H1 (cell line): Measurements from ENCODE around the gene NUTM2E. TPM values are rescaled to one million over a fixed set of nuclear protein-coding genes. Genes with fewer than 3 reads are reported as not detected.
"Not testable (repeated sequence)": the region's sequence is repeated elsewhere in the genome, so short reads cannot be mapped to it uniquely, and the experiment has no call there.

Experiments
- CTCF ChIA-PET: fragments of 300-600 bp; sonication (Branson Sonifier 250); formaldehyde crosslinking; loops from one replicate; lab custom pipeline; 2021; ENCODE audit not compliant: partially characterized antibody; lab: Charles Lee
- POLR2A ChIA-PET: fragments of 300-600 bp; sonication (Branson Sonifier 250); formaldehyde crosslinking; loops from one replicate; lab custom pipeline; 2021; ENCODE audit warnings: inconsistent platforms; ENCODE audit not compliant: partially characterized antibody; lab: Charles Lee
- DNase-seq, 2 experiments: peaks; one replicate each; pipeline versions ENCODE4 v3.0.0 to v3.0.0-alpha.2; 2010 to 2022; ENCODE audit warnings: low spot score in 2 of 2, low read depth in 1 of 2, mixed read lengths in 1 of 2
- FAIRE-seq: peaks from 2 replicates; lab custom pipeline; 2011; peaks lifted over from hg19 to GRCh38; lab: Jason Lieb, UNC
- H2AFZ ChIP-seq: 2 replicates; pipeline ENCODE4 v1.8.1; 2012; ENCODE audit warnings: low read length, inconsistent platforms
- H2AK5ac ChIP-seq: 2 replicates; pipeline ENCODE4 v1.6.1; 2013; ENCODE audit warnings: low read depth, low read length
- H2BK120ac ChIP-seq: replicated peaks from 2 replicates; pipeline ENCODE3; 2013; ENCODE audit warnings: low read depth, low read length, inconsistent platforms
- H2BK12ac ChIP-seq: 2 replicates; pipeline ENCODE4 v1.6.1; 2013; ENCODE audit warnings: low read depth, low read length
- H2BK15ac ChIP-seq: 2 replicates; pipeline ENCODE4 v1.6.1; 2013; ENCODE audit warnings: low read length
- H2BK20ac ChIP-seq: 2 replicates; pipeline ENCODE4 v1.6.1; 2013; ENCODE audit warnings: low read length
- H2BK5ac ChIP-seq: 2 replicates; pipeline ENCODE4 v1.6.1; 2013; ENCODE audit warnings: low read depth, low read length
- H3K14ac ChIP-seq: 2 replicates; pipeline ENCODE4 v1.6.1; 2013; ENCODE audit warnings: inconsistent platforms; ENCODE audit not compliant: insufficient read length
- H3K18ac ChIP-seq: 2 replicates; pipeline ENCODE4 v1.6.1; 2013; ENCODE audit warnings: low read length; ENCODE audit errors: extremely low read depth
- H3K23ac ChIP-seq: 2 replicates; pipeline ENCODE4 v1.6.1; 2013; ENCODE audit warnings: inconsistent platforms; ENCODE audit not compliant: insufficient read length
- H3K23me2 ChIP-seq: 2 replicates; pipeline ENCODE4 v1.6.1; 2013; ENCODE audit warnings: low read depth, low read length
- H3K27ac ChIP-seq: 2 replicates; pipeline ENCODE4 v1.6.1; 2011; ENCODE audit warnings: low read depth, low read length, inconsistent platforms
- H3K27me3 ChIP-seq, 4 experiments: replicated peaks in 1 of 4; 1 replicate in 1 of 4; 2 replicates in 3 of 4; pipeline versions ENCODE4 v1.6.1 to v1.8.1; 2011 to 2013; ENCODE audit warnings: low read length in 3 of 4, mild to moderate bottlenecking in 3 of 4, inconsistent platforms in 2 of 4, mixed read lengths in 2 of 4, moderate library complexity in 1 of 4; ENCODE audit not compliant: control insufficient read depth in 3 of 4, insufficient read depth in 3 of 4; ENCODE audit errors: extremely low read depth in 1 of 4
- H3K36me3 ChIP-seq, 4 experiments: 2 replicates each; pipeline versions ENCODE4 v1.6.1 to v1.8.1; 2011 to 2013; ENCODE audit warnings: mild to moderate bottlenecking in 4 of 4, low read length in 3 of 4, moderate library complexity in 2 of 4, control low read depth in 1 of 4, inconsistent platforms in 1 of 4; ENCODE audit not compliant: insufficient read depth in 4 of 4, control insufficient read depth in 2 of 4
- H3K4ac ChIP-seq: replicated peaks from 2 replicates; pipeline ENCODE3; 2013; ENCODE audit warnings: low read length, low read depth, mixed read lengths, inconsistent platforms; ENCODE audit not compliant: insufficient read length
- H3K4me1 ChIP-seq, 4 experiments: replicated peaks in 1 of 4; 1 replicate in 1 of 4; 2 replicates in 3 of 4; pipeline versions ENCODE4 v1.6.1 to v1.8.1; 2011 to 2013; ENCODE audit warnings: low read length in 3 of 4, inconsistent platforms in 2 of 4, mixed read lengths in 1 of 4; ENCODE audit not compliant: insufficient read depth in 4 of 4, control insufficient read depth in 3 of 4
- H3K4me2 ChIP-seq, 2 experiments: 2 replicates each; pipeline versions ENCODE4 v1.6.1 to v1.8.1; 2011 to 2013; ENCODE audit warnings: low read depth in 2 of 2, low read length in 2 of 2, control low read depth in 1 of 2, inconsistent platforms in 1 of 2, mild to moderate bottlenecking in 1 of 2; ENCODE audit not compliant: insufficient read depth in 1 of 2
- H3K4me3 ChIP-seq, 4 experiments: fragments of 200-600, 300-600 bp in 1 of 4; sonication (generic), shearing (Covaris generic), sonication (Bioruptor Twin) in 1 of 4; 2 replicates each; pipeline versions ENCODE4 v1.5.1 to v1.8.1; 2011 to 2016; ENCODE audit warnings: low read length in 4 of 4, low read depth in 3 of 4, control low read depth in 2 of 4, inconsistent platforms in 2 of 4, mild to moderate bottlenecking in 2 of 4, mixed read lengths in 1 of 4, moderate library complexity in 1 of 4; ENCODE audit not compliant: insufficient read depth in 2 of 4; ENCODE audit errors: extremely low read depth in 1 of 4
- H3K56ac ChIP-seq: replicated peaks from 2 replicates; pipeline ENCODE3; 2013; ENCODE audit warnings: low read depth, mild to moderate bottlenecking, mixed read lengths, low read length, inconsistent platforms; ENCODE audit not compliant: insufficient read length
- H3K79me1 ChIP-seq: 2 replicates; pipeline ENCODE4 v1.6.1; 2013; ENCODE audit warnings: low read depth, low read length, control low read depth
- H3K79me2 ChIP-seq, 2 experiments: 2 replicates each; pipeline versions ENCODE4 v1.6.1 to v1.8.1; 2012 to 2013; ENCODE audit warnings: low read length in 2 of 2, mild to moderate bottlenecking in 2 of 2, inconsistent platforms in 1 of 2; ENCODE audit not compliant: insufficient read depth in 2 of 2, control insufficient read depth in 1 of 2
- H3K9ac ChIP-seq, 4 experiments: replicated peaks in 1 of 4; 1 replicate in 1 of 4; 2 replicates in 3 of 4; pipeline versions ENCODE4 v1.6.1 to v1.8.1; 2011 to 2013; ENCODE audit warnings: low read depth in 3 of 4, low read length in 3 of 4, control low read depth in 2 of 4, mild to moderate bottlenecking in 2 of 4, moderate library complexity in 2 of 4, inconsistent platforms in 1 of 4; ENCODE audit errors: extremely low read depth in 1 of 4
- H3K9me3 ChIP-seq, 2 experiments: 2 replicates each; pipeline versions ENCODE4 v1.6.1 to v1.8.1; 2012 to 2013; ENCODE audit warnings: mild to moderate bottlenecking in 2 of 2, moderate library complexity in 2 of 2, control low read depth in 1 of 2, inconsistent platforms in 1 of 2, low read depth in 1 of 2, low read length in 1 of 2, mixed read lengths in 1 of 2; ENCODE audit not compliant: insufficient read depth in 2 of 2
- H4K20me1 ChIP-seq, 2 experiments: replicated peaks in 1 of 2; 2 replicates each; pipeline versions ENCODE3 to v1.8.1; 2011 to 2013; ENCODE audit warnings: inconsistent platforms in 2 of 2, low read length in 2 of 2, mild to moderate bottlenecking in 1 of 2; ENCODE audit not compliant: insufficient read depth in 2 of 2, control insufficient read depth in 1 of 2
- H4K5ac ChIP-seq: 2 replicates; pipeline ENCODE4 v1.6.1; 2013; ENCODE audit warnings: low read length, low read depth, mixed read lengths, inconsistent platforms; ENCODE audit not compliant: insufficient read length
- H4K8ac ChIP-seq: 2 replicates; pipeline ENCODE4 v1.8.0; 2013; ENCODE audit warnings: mild to moderate bottlenecking, moderate library complexity, low read length, inconsistent platforms; ENCODE audit not compliant: insufficient read depth; ENCODE audit errors: extremely low read depth
- H4K91ac ChIP-seq: replicated peaks from 2 replicates; pipeline ENCODE3; 2013; ENCODE audit warnings: low read length, mixed read lengths, inconsistent platforms; ENCODE audit not compliant: insufficient read length
- WGBS, 2 experiments: shearing (Covaris generic) in 1 of 2; methylation state at CpG; one replicate each; pipeline versions ENCODE4 v1.1.6 to v1.1.7; 2013 to 2015; ENCODE audit warnings: low lambda C conversion rate in 2 of 2, mixed read lengths in 2 of 2, inconsistent platforms in 1 of 2, low coverage in 1 of 2, missing lambda C conversion rate in 1 of 2; ENCODE audit not compliant: insufficient replicate concordance in 2 of 2, insufficient coverage in 1 of 2, insufficient read length in 1 of 2; ENCODE audit errors: extremely low coverage in 1 of 2, missing lambda C conversion rate in 1 of 2; 5-methylcytosine and 5-hydroxymethylcytosine counted together
- polyA plus RNA-seq, 7 experiments: library from polyadenylated mRNA; depleted of rRNA in 3 of 7; stranded (reverse) in 5 of 7; unstranded in 2 of 7; fragments of >200 nt in 5 of 7; fragments of 200-250 nt in 2 of 7; gene quantifications; 1 replicate in 5 of 7; 2 replicates in 1 of 7; 4 replicates in 1 of 7; pipeline versions ENCODE4 v1.2.1 to v1.2.3, GENCODE V29; 2011 to 2013; ENCODE audit warnings: missing spikeins in 2 of 7, mixed read lengths in 2 of 7
- total RNA-seq: library from RNA; stranded (reverse); fragmentation: NEBNext Ultra II Directional; extraction: Animal tissue kit (Norgen Biotek cat#: 25700); gene quantifications from 2 replicates; pipeline ENCODE4 v1.2.1, GENCODE V29; 2021

NUTM2E gene
- total and polyA plus RNA-seq, 2 of the 8 experiments (the other 6 are each of a cell fraction or from before 2014, with no cell fraction given), result 0.02 to 0.28 TPM

DNA sequence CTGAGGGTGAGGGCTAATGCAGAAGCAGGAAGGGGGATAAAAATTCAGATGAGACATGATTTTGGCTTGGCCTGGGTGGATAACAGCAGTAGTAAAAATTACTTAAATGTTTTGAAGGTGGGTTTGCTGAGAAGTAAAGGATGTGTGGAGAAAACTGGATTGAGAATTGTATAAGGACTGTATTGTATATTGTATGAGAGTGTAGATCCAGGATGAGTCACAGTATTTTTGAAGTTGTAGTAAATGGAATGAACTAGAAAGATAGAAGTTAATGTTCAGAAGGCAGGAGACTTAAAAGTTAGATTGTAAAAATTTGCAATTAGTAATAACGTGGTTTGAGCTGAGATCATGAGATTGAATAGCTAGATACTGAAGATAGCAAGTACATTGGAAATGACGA, 10.2 kb upstream of the NUTM2E start:
- H2BK120ac ChIP-seq, H2AFZ ChIP-seq, H2BK20ac ChIP-seq, H3K27ac ChIP-seq, H3K14ac ChIP-seq, H4K5ac ChIP-seq, H3K4me3 ChIP-seq, H3K18ac ChIP-seq, H3K27me3 ChIP-seq, H3K9ac ChIP-seq, H3K79me2 ChIP-seq, H3K4ac ChIP-seq, H2BK12ac ChIP-seq, H4K91ac ChIP-seq, H3K36me3 ChIP-seq, H2BK5ac ChIP-seq, H3K4me1 ChIP-seq, H2BK15ac ChIP-seq, POLR2A ChIA-PET, DNase-seq, FAIRE-seq, H3K79me1 ChIP-seq, H4K8ac ChIP-seq, H2AK5ac ChIP-seq, H3K9me3 ChIP-seq, H3K23ac ChIP-seq, H3K56ac ChIP-seq, H3K4me2 ChIP-seq, H3K23me2 ChIP-seq, CTCF ChIA-PET, H4K20me1 ChIP-seq: not testable (repeated sequence)
- WGBS, 2 experiments, result no CpG with 5 or more reads among the region's 2 CpGs

- H2AK5ac ChIP-seq, H2BK15ac ChIP-seq, H3K79me1 ChIP-seq, H4K91ac ChIP-seq, H4K20me1 ChIP-seq, H2BK20ac ChIP-seq, H3K27ac ChIP-seq, H3K23me2 ChIP-seq, H2BK12ac ChIP-seq, FAIRE-seq, H3K79me2 ChIP-seq, H3K36me3 ChIP-seq, H4K8ac ChIP-seq, H2BK120ac ChIP-seq, H2BK5ac ChIP-seq, H3K4me3 ChIP-seq, CTCF ChIA-PET, H3K9ac ChIP-seq, POLR2A ChIA-PET, H3K4ac ChIP-seq, H3K14ac ChIP-seq, H3K9me3 ChIP-seq, H4K5ac ChIP-seq, H3K4me2 ChIP-seq, H3K4me1 ChIP-seq, H3K27me3 ChIP-seq, H3K18ac ChIP-seq, H3K56ac ChIP-seq, DNase-seq, H2AFZ ChIP-seq, H3K23ac ChIP-seq: not testable (repeated sequence)
- 91% methylated on average over 4 of the region's 6 CpGs; no CpG with 5 or more reads in 1 of the 2 experiments for WGBS, 2 experiments
Observed at GRCh38 chr10:79823387-79823786, 3.2 kb upstream of the NUTM2E start.
